Nephron progenitor cell (in vitro differentiated cells): ENCODE measurements around the gene FOXP1.

Source experiments
- DNase-seq: peaks from one replicate; pipeline ENCODE4 v3.0.0; 2021
- H3K27ac Mint-ChIP-seq: 2 replicates; pipeline ENCODE4 v1.8.0; 2021; ENCODE audit warnings: mild to moderate bottlenecking, moderate library complexity, mixed read lengths
- H3K27me3 Mint-ChIP-seq: 2 replicates; pipeline ENCODE4 v1.8.0; 2021; ENCODE audit warnings: mild to moderate bottlenecking, low read depth, mixed read lengths; ENCODE audit not compliant: poor library complexity
- H3K36me3 Mint-ChIP-seq: 2 replicates; pipeline ENCODE4 v1.8.0; 2021; ENCODE audit warnings: low read depth, mixed read lengths
- H3K4me1 Mint-ChIP-seq: 2 replicates; pipeline ENCODE4 v1.8.0; 2021; ENCODE audit warnings: mixed read lengths
- H3K4me3 Mint-ChIP-seq: 2 replicates; pipeline ENCODE4 v1.8.0; 2021; ENCODE audit warnings: mild to moderate bottlenecking, moderate library complexity, mixed read lengths
- H3K9me3 Mint-ChIP-seq: 2 replicates; pipeline ENCODE4 v1.8.0; 2021; ENCODE audit warnings: mild to moderate bottlenecking, moderate library complexity, mixed read lengths
- CTCF ChIP-seq: fragments of 200-600 bp; sonication (generic); IDR thresholded peaks from 2 replicates; pipeline ENCODE4 v1.5.0; 2021; ENCODE audit warnings: antibody characterized with exemption

Gene FOXP1

GRCh38 chr3:71063773-71064290 is 519.7 kb downstream of the FOXP1 start:
- peaks cover 29% of the 10 kb centered on the region for H3K4me1 Mint-ChIP-seq
- no peak overlapping the region for H3K27ac Mint-ChIP-seq
- no peaks in the 10 kb centered on the region for H3K9me3 Mint-ChIP-seq
- H3K27me3 Mint-ChIP-seq: no peaks in the 10 kb centered on the region
- peak; percentile 28 for DNase-seq
- H3K4me3 Mint-ChIP-seq: no peak overlapping the region
- H3K36me3 Mint-ChIP-seq: no peaks in the 10 kb centered on the region
- no peak for TF ChIP-seq CTCF

GRCh38 chr3:71062952-71063772 is 520.4 kb downstream of the FOXP1 start:
- H3K27me3 Mint-ChIP-seq: no peaks in the 10 kb centered on the region
- no peak for TF ChIP-seq CTCF
- peaks cover 24% of the 10 kb centered on the region for H3K4me1 Mint-ChIP-seq
- no peak overlapping the region for H3K27ac Mint-ChIP-seq
- no peak for DNase-seq
- no peaks in the 10 kb centered on the region for H3K36me3 Mint-ChIP-seq
- no peak overlapping the region for H3K4me3 Mint-ChIP-seq
- H3K9me3 Mint-ChIP-seq: no peaks in the 10 kb centered on the region

- H3K27me3 Mint-ChIP-seq: no peaks in the 10 kb centered on the region
- DNase-seq: no peak
- H3K36me3 Mint-ChIP-seq: no peaks in the 10 kb centered on the region
- TF ChIP-seq CTCF: no peak
- H3K27ac Mint-ChIP-seq: no peak overlapping the region
- peak overlapping the region; percentile 51 for H3K4me3 Mint-ChIP-seq
- H3K9me3 Mint-ChIP-seq: no peaks in the 10 kb centered on the region
- H3K4me1 Mint-ChIP-seq: peaks cover 20% of the 10 kb centered on the region
These were observed 521.2 kb downstream of the FOXP1 start for GRCh38 chr3:71062037-71062932.

GRCh38 chr3:71061581-71061980 is 521.9 kb downstream of the FOXP1 start:
- Mint-ChIP-seq H3K4me3 (peak overlapping the region; percentile 51), H3K4me1 (peaks cover 13% of the 10 kb centered on the region), H3K27me3 (no peaks in the 10 kb centered on the region), H3K36me3 (no peaks in the 10 kb centered on the region), H3K9me3 (no peaks in the 10 kb centered on the region), H3K27ac (no peak overlapping the region)
- DNase-seq: no peak
- no peak for TF ChIP-seq CTCF

- Mint-ChIP-seq H3K4me3 (peak overlapping the region; percentile 26), H3K4me1 (peaks cover 7% of the 10 kb centered on the region), H3K27ac (no peak overlapping the region), H3K9me3 (no peaks in the 10 kb centered on the region), H3K36me3 (no peaks in the 10 kb centered on the region), H3K27me3 (no peaks in the 10 kb centered on the region)
- TF ChIP-seq CTCF: no peak
- no peak for DNase-seq
These were observed 522.5 kb downstream of the FOXP1 start for GRCh38 chr3:71061037-71061436.
